GM12878 (cell line): Measurements from ENCODE around the gene CACNA2D3. TPM values are rescaled to one million over a fixed set of nuclear protein-coding genes. Genes with fewer than 3 reads are reported as not detected.

Experiments used
- ATAC-seq: fragments of 200-7000 bp; cut with Tn5 transposase; 3 replicates; pipeline ENCODE4 v1.9.1; 2020; ENCODE audit warnings: mild to moderate bottlenecking, moderate library complexity
- BruUV-seq: library from RNA; stranded (reverse); fragments of 400-500 nt; replicated peaks from 2 replicates; lab custom pipeline; 2021; lab: Mats Ljungman, UMichigan
- CTCF ChIA-PET: fragments of 300-600 bp; sonication (Branson Sonifier 250); formaldehyde crosslinking; extraction: SDS; loops from one replicate; lab custom pipeline; 2021; ENCODE audit warnings: inconsistent platforms; lab: Yijun Ruan, JAX
- POLR2A ChIA-PET: fragments of 350-600 bp; formaldehyde crosslinking; extraction: SDS; loops from one replicate; lab custom pipeline; 2021; ENCODE audit warnings: inconsistent platforms; lab: Charles Lee
- RAD21 ChIA-PET: fragments of 300-600 bp; sonication (Branson Sonifier 250); formaldehyde crosslinking; loops from one replicate; lab custom pipeline; 2023; ENCODE audit warnings: antibody characterized with exemption; ENCODE audit not compliant: unreplicated experiment; lab: Charles Lee
- SMC1A ChIA-PET: fragments of 300-600 bp; sonication (Branson Sonifier 250); formaldehyde crosslinking; loops from one replicate; lab custom pipeline; 2023; ENCODE audit not compliant: unreplicated experiment, uncharacterized antibody; lab: Charles Lee
- DNase-seq: peaks from one replicate; pipeline ENCODE4 v3.0.0-alpha.2; 2011; ENCODE audit warnings: low read depth, low spot score
- FAIRE-seq: peaks from 3 replicates; lab custom pipeline; 2011; peaks lifted over from hg19 to GRCh38; lab: Jason Lieb, UNC
- H2AFZ ChIP-seq: 2 replicates; pipeline ENCODE4 v1.6.0; 2011; ENCODE audit warnings: low read depth, low read length, control low read depth; ENCODE audit not compliant: control insufficient read depth
- H3K27ac ChIP-seq: 2 replicates; pipeline ENCODE4 v1.5.1; 2011; ENCODE audit warnings: control low read depth; ENCODE audit not compliant: control insufficient read depth, insufficient read depth
- H3K27me3 ChIP-seq, 2 experiments: replicated peaks in 1 of 2; 2 replicates each; pipeline versions ENCODE4 v1.6.0 to v1.6.1; 2011; ENCODE audit warnings: low read length in 1 of 2; ENCODE audit not compliant: control insufficient read depth in 2 of 2, insufficient read depth in 2 of 2
- H3K36me3 ChIP-seq, 2 experiments: 2 replicates each; pipeline ENCODE4 v1.5.1; 2011; ENCODE audit warnings: low read length in 1 of 2; ENCODE audit not compliant: control insufficient read depth in 2 of 2, insufficient read depth in 2 of 2
- H3K4me1 ChIP-seq: 2 replicates; pipeline ENCODE4 v1.6.1; 2011; ENCODE audit warnings: mild to moderate bottlenecking, low read length, moderate library complexity, mixed read lengths; ENCODE audit not compliant: control insufficient read depth, insufficient read depth
- H3K4me2 ChIP-seq: 2 replicates; pipeline ENCODE4 v1.6.0; 2011; ENCODE audit warnings: control low read depth; ENCODE audit not compliant: control insufficient read depth, insufficient read depth
- H3K4me3 ChIP-seq: fragments of 200-600 bp; sonication (generic); 2 replicates; pipeline ENCODE4 v1.5.1; 2016
- H3K79me2 ChIP-seq: 2 replicates; pipeline ENCODE4 v1.6.0; 2011; ENCODE audit warnings: low read length; ENCODE audit not compliant: control insufficient read depth, insufficient read depth
- H3K9ac ChIP-seq: 2 replicates; pipeline ENCODE4 v1.8.0; 2011; ENCODE audit warnings: low read length, control low read depth, mixed read lengths; ENCODE audit not compliant: control insufficient read depth, insufficient read depth
- H3K9me3 ChIP-seq: replicated peaks from 3 replicates; pipeline ENCODE4 v1.5.1; 2011; ENCODE audit warnings: mild to moderate bottlenecking, low read length; ENCODE audit not compliant: control insufficient read depth, insufficient read depth
- H4K20me1 ChIP-seq: 2 replicates; pipeline ENCODE4 v1.6.0; 2011; ENCODE audit not compliant: control insufficient read depth, insufficient read depth
- HDGF ChIP-seq: fragments of 450-650 bp; IDR thresholded peaks from 2 replicates; pipeline ENCODE4 v1.6.1; 2016; ENCODE audit warnings: antibody characterized with exemption
- KAT2A ChIP-seq: conservative IDR thresholded peaks from 2 replicates; pipeline ENCODE4 v1.6.1; 2011; ENCODE audit warnings: low read depth, low read length; ENCODE audit not compliant: control insufficient read depth
- POLR2AphosphoS5 ChIP-seq: IDR thresholded peaks from 2 replicates; pipeline ENCODE4 v1.6.1; 2011; ENCODE audit warnings: mild to moderate bottlenecking, low read length, inconsistent platforms
- RAD21 ChIP-seq: IDR thresholded peaks from 2 replicates; pipeline ENCODE4 v1.6.1; 2011; ENCODE audit warnings: mild to moderate bottlenecking, low read depth, low read length, moderate library complexity; ENCODE audit not compliant: insufficient read depth
- SMC3 ChIP-seq: IDR thresholded peaks from 2 replicates; pipeline ENCODE4 v1.6.1; 2011; ENCODE audit warnings: low read length, improper control_type of control experiment, borderline replicate concordance
- WGBS: methylation state at CpG from one replicate; pipeline ENCODE4 v1.1.6; 2016; ENCODE audit warnings: low lambda C conversion rate; ENCODE audit not compliant: insufficient replicate concordance, insufficient coverage; ENCODE audit errors: missing lambda C conversion rate; 5-methylcytosine and 5-hydroxymethylcytosine counted together
- in situ Hi-C: fragments of 300-500 bp; cut with MboI; formaldehyde crosslinking; loops from 9 replicates; pipeline ENCODE4 v1.14.3; 2018; ENCODE audit warnings: mixed read lengths
- intact Hi-C: fragments of 100-400 bp; cut with micrococcal nuclease; formaldehyde crosslinking; loops from one replicate; pipeline ENCODE4 v1.14.2; 2022; ENCODE audit not compliant: unreplicated experiment
- polyA plus RNA-seq, 11 experiments: library from polyadenylated mRNA; depleted of rRNA in 4 of 11; unstranded in 6 of 11; stranded (reverse) in 5 of 11; fragments of >200 nt; fragmentation: Nextera tagmentation in 4 of 11; fragmentation: Illumina TruSeq in 1 of 11; extraction: Ambion mirVana in 4 of 11; extraction: Trizol in 1 of 11; gene quantifications; 1 replicate in 1 of 11; 2 replicates in 10 of 11; pipeline versions ENCODE4 v1.2.1 to v1.2.3, GENCODE V29; 2011 to 2016; ENCODE audit warnings: inconsistent platforms in 2 of 11, missing spikeins in 2 of 11, low read depth in 1 of 11
- total RNA-seq, 4 experiments: library from RNA; depleted of rRNA in 3 of 4; stranded (reverse); fragments of >200 nt in 3 of 4; fragmentation: Illumina TruSeq in 1 of 4; extraction: Trizol in 1 of 4; gene quantifications; 2 replicates each; pipeline versions ENCODE4 v1.2.1 to v1.2.3, GENCODE V29; 2013 to 2021
- TF ChIP-seq, protein P1 (sequence below), 3 experiments: IDR thresholded peaks in 2 of 3; conservative IDR thresholded peaks in 1 of 3; 2 replicates each; pipeline ENCODE4 v1.5.1; 2011; ENCODE audit warnings: low read depth in 3 of 3, low read length in 3 of 3, mild to moderate bottlenecking in 3 of 3, control low read depth in 2 of 3, moderate library complexity in 2 of 3, inconsistent platforms in 1 of 3, mixed read lengths in 1 of 3; ENCODE audit not compliant: control insufficient read depth in 2 of 3, insufficient read depth in 1 of 3; ENCODE audit errors: extremely low read depth in 1 of 3
- TF ChIP-seq, protein P2 (sequence below): IDR thresholded peaks from 2 replicates; pipeline ENCODE4 v1.6.1; 2012; ENCODE audit warnings: low read length, inconsistent platforms

Gene CACNA2D3
- total and polyA plus RNA-seq, 10 of the 15 experiments (the other 5 are each of a cell fraction or from before 2014, with no cell fraction given) = not detected

DNA sequence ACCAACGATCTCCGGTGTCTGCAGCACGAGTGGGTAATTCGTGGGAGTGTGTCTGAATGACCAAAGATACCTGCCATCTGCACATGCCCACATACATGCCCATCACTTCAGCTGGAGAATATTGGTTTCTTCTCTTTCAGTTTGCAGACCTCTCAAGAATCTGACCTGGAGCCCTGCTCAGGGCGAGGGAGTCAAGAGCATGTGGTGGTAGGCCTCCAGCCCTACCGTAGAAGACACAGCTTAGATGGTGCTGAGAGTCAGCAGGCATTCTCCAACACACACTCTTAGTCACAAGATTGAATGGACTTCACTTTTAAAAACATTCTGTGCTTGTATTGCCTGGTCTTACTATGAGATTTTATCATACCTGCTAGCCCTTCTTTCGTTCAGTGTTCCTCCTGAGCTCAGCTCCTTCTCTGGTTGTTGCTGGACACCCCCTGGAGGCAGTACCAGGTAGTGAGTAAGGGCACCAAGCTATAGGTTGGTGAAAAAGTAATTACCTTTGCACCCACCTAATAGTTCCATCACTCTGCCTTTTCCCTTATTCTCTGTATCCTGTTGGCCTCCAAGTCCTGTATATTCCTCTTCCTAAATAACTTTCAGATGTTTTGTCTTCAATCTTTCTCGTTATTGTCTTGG lies 252.0 kb downstream of the CACNA2D3 start:
- H4K20me1 ChIP-seq = no peaks in the 10 kb centered on the region
- TF ChIP-seq KAT2A = no peak
- TF ChIP-seq POLR2AphosphoS5 = no peak
- TF ChIP-seq HDGF = no peak
- TF ChIP-seq, protein P1, sequence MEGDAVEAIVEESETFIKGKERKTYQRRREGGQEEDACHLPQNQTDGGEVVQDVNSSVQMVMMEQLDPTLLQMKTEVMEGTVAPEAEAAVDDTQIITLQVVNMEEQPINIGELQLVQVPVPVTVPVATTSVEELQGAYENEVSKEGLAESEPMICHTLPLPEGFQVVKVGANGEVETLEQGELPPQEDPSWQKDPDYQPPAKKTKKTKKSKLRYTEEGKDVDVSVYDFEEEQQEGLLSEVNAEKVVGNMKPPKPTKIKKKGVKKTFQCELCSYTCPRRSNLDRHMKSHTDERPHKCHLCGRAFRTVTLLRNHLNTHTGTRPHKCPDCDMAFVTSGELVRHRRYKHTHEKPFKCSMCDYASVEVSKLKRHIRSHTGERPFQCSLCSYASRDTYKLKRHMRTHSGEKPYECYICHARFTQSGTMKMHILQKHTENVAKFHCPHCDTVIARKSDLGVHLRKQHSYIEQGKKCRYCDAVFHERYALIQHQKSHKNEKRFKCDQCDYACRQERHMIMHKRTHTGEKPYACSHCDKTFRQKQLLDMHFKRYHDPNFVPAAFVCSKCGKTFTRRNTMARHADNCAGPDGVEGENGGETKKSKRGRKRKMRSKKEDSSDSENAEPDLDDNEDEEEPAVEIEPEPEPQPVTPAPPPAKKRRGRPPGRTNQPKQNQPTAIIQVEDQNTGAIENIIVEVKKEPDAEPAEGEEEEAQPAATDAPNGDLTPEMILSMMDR (IDR thresholded peaks at IDR 0.05 in 2 of 3, conservative IDR thresholded peaks at IDR 0.05 in 1 of 3; ENCODE audit: control insufficient read depth in 2 of 3, extremely low read depth in 1 of 3, insufficient read depth in 1 of 3, low read depth in 3 of 3, low read length in 3 of 3) = peak; percentile 34 to 48 (median 43); a peak in 4 of 6 replicates
- peak; percentile 52 for TF ChIP-seq RAD21
- TF ChIP-seq SMC3 = peak; percentile 45; the same call in 1 of the 2 replicates
- TF ChIP-seq, protein P2, sequence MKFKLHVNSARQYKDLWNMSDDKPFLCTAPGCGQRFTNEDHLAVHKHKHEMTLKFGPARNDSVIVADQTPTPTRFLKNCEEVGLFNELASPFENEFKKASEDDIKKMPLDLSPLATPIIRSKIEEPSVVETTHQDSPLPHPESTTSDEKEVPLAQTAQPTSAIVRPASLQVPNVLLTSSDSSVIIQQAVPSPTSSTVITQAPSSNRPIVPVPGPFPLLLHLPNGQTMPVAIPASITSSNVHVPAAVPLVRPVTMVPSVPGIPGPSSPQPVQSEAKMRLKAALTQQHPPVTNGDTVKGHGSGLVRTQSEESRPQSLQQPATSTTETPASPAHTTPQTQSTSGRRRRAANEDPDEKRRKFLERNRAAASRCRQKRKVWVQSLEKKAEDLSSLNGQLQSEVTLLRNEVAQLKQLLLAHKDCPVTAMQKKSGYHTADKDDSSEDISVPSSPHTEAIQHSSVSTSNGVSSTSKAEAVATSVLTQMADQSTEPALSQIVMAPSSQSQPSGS = no peak
- TF ChIP-seq, all 136 proteins: peak for 3
- Histone ChIP-seq H3K4me1 (no peaks in the 10 kb centered on the region), H3K27ac (no peak overlapping the region), H3K4me2 (no peak overlapping the region), H3K36me3 (no peaks in the 10 kb centered on the region), H3K27me3 (peaks cover 0 to under 1% of the 10 kb centered on the region in 2 experiments; a peak in 2 of 4 replicates), H3K9ac (no peak overlapping the region), H3K4me3 (no peak overlapping the region), H2AFZ (no peak overlapping the region), H3K79me2 (no peaks in the 10 kb centered on the region), H3K9me3 (no peaks in the 10 kb centered on the region)
- SMC1A ChIA-PET = interaction anchor here (0.7 to 1.6 kb wide), 3 partner anchors 13 to 436 kb away, joined by 3 to 10 read pairs (median 3); no protein-coding TSS in a partner anchor
- ATAC-seq (peak; percentile 74), FAIRE-seq (peak; percentile 57), DNase-seq (no peak)
- intact Hi-C loops (loop anchor here (5.0 kb wide), 2 partner anchors 227 to 437 kb away; no protein-coding TSS in a partner anchor), in situ Hi-C loops (no loop called here)
- CTCF ChIA-PET = interaction anchor here (0.6 to 1.1 kb wide), 2 partner anchors 229 to 435 kb away, joined by 3 to 17 read pairs; no protein-coding TSS in a partner anchor
- BruUV-seq = no TSS peak
- RAD21 ChIA-PET = interaction anchor here (1.0 kb wide), 1 partner anchor 436 kb away, joined by 5 read pairs; no protein-coding TSS in a partner anchor
- POLR2A ChIA-PET = no interaction called here
- 14% methylated on average over 8 of the region's 8 CpGs for WGBS
